WTC11 (cell line): Measurements from ENCODE around the gene SLK.

Experiments
- CTCF ChIP-seq: fragments of 200-600 bp; IDR thresholded peaks from 2 replicates; pipeline ENCODE4 v1.8.0; 2022; ENCODE audit warnings: antibody characterized with exemption
- IRF1 ChIP-seq: sonication (generic); formaldehyde crosslinking; IDR thresholded peaks from 2 replicates; pipeline ENCODE4 v1.8.0; 2023; ENCODE audit warnings: missing genetic modification reagents

- TF ChIP-seq CTCF: no peak
- TF ChIP-seq IRF1: no peak
Observed at GRCh38 chr10:103969436-103969835, 2.5 kb downstream of the SLK start.
